ENCODE results near the gene NR2F1.

Gene NR2F1

DNA sequence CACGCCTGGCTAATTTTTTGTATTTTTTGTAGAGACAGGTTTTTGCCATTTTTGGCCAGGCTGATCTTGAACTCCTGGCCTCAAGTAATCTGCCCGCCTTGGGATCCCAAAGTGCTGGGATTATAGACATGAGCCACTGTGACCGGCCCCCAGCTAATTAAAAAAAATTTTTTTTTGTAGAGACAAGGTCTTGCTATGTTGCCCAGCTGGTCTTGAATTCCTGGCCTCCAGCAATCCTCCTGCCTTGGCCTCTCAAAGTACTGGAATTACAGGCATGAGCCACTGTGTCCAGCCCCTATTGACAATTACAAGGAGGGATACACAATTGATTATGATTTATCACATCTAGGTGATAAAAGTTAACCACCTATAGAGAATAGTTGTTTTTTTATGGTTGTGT is 59.5 kb downstream of the NR2F1 start:
- no peak for DNase-seq (ENCODE audit: low spot score)
- no peak for TF ChIP-seq CTCF (IDR thresholded peaks at IDR 0.05; ENCODE audit: extremely low read depth, missing control alignments)

Measured in GM20000 (cell line).